Endothelial cell of umbilical vein (primary cell): ENCODE results near the gene DAB2. TPM values are rescaled to one million over a fixed set of nuclear protein-coding genes. Genes with fewer than 3 reads are reported as not detected.

Source experiments
- BruUV-seq: library from RNA; stranded (reverse); fragments of 400-500 nt; replicated peaks from 2 replicates; lab custom pipeline; 2021; lab: Mats Ljungman, UMichigan
- CTCF ChIA-PET: fragments of 300-600, 350-600 bp; sonication (Branson Sonifier 250); formaldehyde crosslinking; loops from one replicate; lab custom pipeline; 2021; ENCODE audit warnings: antibody characterized with exemption, inconsistent platforms; lab: Charles Lee
- POLR2A ChIA-PET: fragments of 300-600, 350-600 bp; sonication (Branson Sonifier 250); formaldehyde crosslinking; loops from one replicate; lab custom pipeline; 2021; ENCODE audit warnings: antibody characterized with exemption, inconsistent platforms; lab: Charles Lee
- DNase-seq: peaks from one replicate; pipeline ENCODE4 v3.0.0-alpha.2; 2011; ENCODE audit warnings: low read depth, low spot score
- FAIRE-seq: peaks from 2 replicates; lab custom pipeline; 2011; peaks lifted over from hg19 to GRCh38; lab: Jason Lieb, UNC
- H2AFZ ChIP-seq: 2 replicates; pipeline ENCODE4 v1.6.0; 2012; ENCODE audit warnings: low read depth, low read length, control low read depth, inconsistent platforms
- H3K27ac ChIP-seq: 2 replicates; pipeline ENCODE4 v1.5.1; 2011; ENCODE audit warnings: low read depth, mild to moderate bottlenecking, control low read depth, low read length, moderate library complexity; ENCODE audit not compliant: insufficient read depth
- H3K27me3 ChIP-seq, 2 experiments: 2 replicates each; pipeline versions ENCODE4 v1.6.0 to v1.6.1; 2011; ENCODE audit warnings: low read length in 2 of 2, mixed read lengths in 1 of 2; ENCODE audit not compliant: control insufficient read depth in 2 of 2, insufficient read depth in 2 of 2
- H3K36me3 ChIP-seq, 2 experiments: 2 replicates in 1 of 2; 3 replicates in 1 of 2; pipeline ENCODE4 v1.5.1; 2011; ENCODE audit warnings: low read length in 2 of 2, mild to moderate bottlenecking in 1 of 2, moderate library complexity in 1 of 2; ENCODE audit not compliant: control insufficient read depth in 2 of 2, insufficient read depth in 2 of 2; ENCODE audit errors: extremely low read depth in 1 of 2
- H3K4me1 ChIP-seq: 3 replicates; pipeline ENCODE4 v1.5.1; 2011; ENCODE audit warnings: mild to moderate bottlenecking, low read length; ENCODE audit not compliant: control insufficient read depth, insufficient read depth; ENCODE audit errors: extremely low read depth
- H3K4me2 ChIP-seq: 2 replicates; pipeline ENCODE4 v1.6.1; 2011; ENCODE audit warnings: low read length, control low read depth, mixed read lengths; ENCODE audit not compliant: insufficient read depth
- H3K4me3 ChIP-seq, 3 experiments: fragments of 200-600 bp in 1 of 3; sonication (generic), shearing (Covaris generic) in 1 of 3; replicated peaks in 1 of 3; 2 replicates each; pipeline ENCODE4 v1.5.1; 2011 to 2016; ENCODE audit warnings: control low read depth in 3 of 3, low read length in 3 of 3, mild to moderate bottlenecking in 2 of 3, inconsistent platforms in 1 of 3, low read depth in 1 of 3, moderate library complexity in 1 of 3; ENCODE audit not compliant: insufficient read depth in 1 of 3
- H3K79me2 ChIP-seq: 2 replicates; pipeline ENCODE4 v1.6.0; 2012; ENCODE audit warnings: low read length, inconsistent platforms; ENCODE audit not compliant: control insufficient read depth, insufficient read depth
- H3K9ac ChIP-seq: replicated peaks from 2 replicates; pipeline ENCODE3; 2011; ENCODE audit warnings: low read length, control low read depth; ENCODE audit not compliant: insufficient read depth; ENCODE audit errors: extremely low read depth
- H3K9me1 ChIP-seq: replicated peaks from 3 replicates; pipeline ENCODE4 v1.6.0; 2011; ENCODE audit warnings: mild to moderate bottlenecking, low read length; ENCODE audit not compliant: control insufficient read depth, insufficient read depth; ENCODE audit errors: extremely low read depth
- H3K9me3 ChIP-seq: replicated peaks from 2 replicates; pipeline ENCODE4 v1.5.1; 2012; ENCODE audit warnings: low read length, inconsistent platforms; ENCODE audit not compliant: control insufficient read depth, insufficient read depth
- H4K20me1 ChIP-seq: replicated peaks from 2 replicates; pipeline ENCODE3; 2011; ENCODE audit warnings: mild to moderate bottlenecking, low read length; ENCODE audit not compliant: control insufficient read depth, insufficient read depth; ENCODE audit errors: extremely low read depth
- EZH2 ChIP-seq: IDR thresholded peaks from 2 replicates; pipeline ENCODE4 v1.6.1; 2012; ENCODE audit warnings: borderline replicate concordance, low read depth, mild to moderate bottlenecking, moderate library complexity, low read length, inconsistent platforms; ENCODE audit not compliant: severe bottlenecking
- FOS ChIP-seq: IDR thresholded peaks from 2 replicates; pipeline ENCODE4 v1.6.1; 2011; ENCODE audit warnings: mild to moderate bottlenecking, low read length, moderate library complexity, borderline replicate concordance; ENCODE audit not compliant: insufficient read depth
- GATA2 ChIP-seq: IDR thresholded peaks from 2 replicates; pipeline ENCODE4 v1.7.0; 2011; ENCODE audit warnings: low read depth, mild to moderate bottlenecking, moderate library complexity, mixed read lengths, low read length; ENCODE audit not compliant: insufficient read length, insufficient read depth
- JUN ChIP-seq: IDR thresholded peaks from 2 replicates; pipeline ENCODE4 v1.6.1; 2011; ENCODE audit warnings: borderline replicate concordance, low read depth; ENCODE audit not compliant: insufficient read length, insufficient read depth
- MAX ChIP-seq: IDR thresholded peaks from 2 replicates; pipeline ENCODE4 v1.6.1; 2011; ENCODE audit not compliant: insufficient read depth, insufficient read length
- MYC ChIP-seq: IDR thresholded peaks from one replicate; pipeline ENCODE4 v1.6.1; 2011; ENCODE audit warnings: mild to moderate bottlenecking, low read depth, low read length
- POLR2A ChIP-seq: IDR thresholded peaks from 2 replicates; pipeline ENCODE4 v1.6.1; 2012; ENCODE audit warnings: low read depth, mild to moderate bottlenecking, control low read depth, low read length
- POLR2AphosphoS5 ChIP-seq: IDR thresholded peaks from 2 replicates; pipeline ENCODE4 v1.6.1; 2012; ENCODE audit warnings: low read depth, mild to moderate bottlenecking, control low read depth, low read length, moderate library complexity; ENCODE audit not compliant: insufficient read depth
- dilution Hi-C: fragments of 300-500 bp; cut with MboI; formaldehyde crosslinking; loops from one replicate; pipeline ENCODE4 v1.15.0; 2019; ENCODE audit warnings: low sequenced_read_pairs; ENCODE audit not compliant: extremely low pct_ligation_motif_present
- intact Hi-C: fragments of 100-400 bp; cut with micrococcal nuclease; formaldehyde crosslinking; loops from one replicate; pipeline ENCODE4 v1.10.0; 2022
- polyA plus RNA-seq, 4 experiments: library from polyadenylated mRNA; depleted of rRNA in 3 of 4; stranded (reverse) in 3 of 4; unstranded in 1 of 4; fragments of >200 nt; gene quantifications; 2 replicates each; pipeline versions ENCODE4 v1.2.1 to v1.2.3, GENCODE V29; 2011 to 2012; ENCODE audit warnings: missing spikeins in 1 of 4
- total RNA-seq: library from RNA; stranded (reverse); gene quantifications from 2 replicates; pipeline ENCODE4 v1.2.3, GENCODE V29; 2021
- TF ChIP-seq, protein P1 (sequence below), 2 donors: IDR thresholded peaks; 1 replicate in 1 of 2; 2 replicates in 1 of 2; pipeline ENCODE4 v1.5.1; 2011; ENCODE audit warnings: low read length in 2 of 2, mild to moderate bottlenecking in 2 of 2, moderate library complexity in 2 of 2, control low read depth in 1 of 2, inconsistent platforms in 1 of 2, low read depth in 1 of 2; ENCODE audit not compliant: insufficient read depth in 1 of 2; ENCODE audit errors: extremely low read depth in 1 of 2

DAB2 gene
- total and polyA plus RNA-seq, 2 donors (not counting 3 experiments of a cell fraction or from before 2014, with no cell fraction given), result 168 to 283 TPM

DNA sequence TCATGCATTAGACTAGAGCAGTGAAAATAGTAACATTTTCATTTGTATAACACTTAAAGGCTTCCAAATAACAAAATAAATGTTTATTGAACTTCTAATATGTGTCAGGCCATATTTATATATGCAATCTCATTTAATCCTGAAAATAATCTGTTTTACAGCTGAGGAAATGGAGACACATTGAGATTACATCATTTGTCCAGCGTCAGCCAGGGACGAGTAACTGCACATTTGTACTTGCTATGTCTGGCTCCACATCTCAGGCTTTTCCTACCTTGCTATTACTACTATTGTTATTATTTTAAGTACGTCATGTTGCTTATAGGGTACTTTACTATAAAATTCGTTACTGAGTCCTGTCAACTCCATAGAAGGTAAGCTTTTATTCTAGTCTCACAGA, 56.7 kb downstream of the DAB2 start:
- Histone ChIP-seq H3K79me2 (no peaks in the 10 kb centered on the region), H3K9me1 (no peaks in the 10 kb centered on the region), H3K4me2 (no peak overlapping the region), H3K9ac (no peak overlapping the region), H3K4me1 (peaks cover 6% of the 10 kb centered on the region), H3K27ac (no peak overlapping the region), H3K27me3 (no peaks in the 10 kb centered on the region), H3K9me3 (no peaks in the 10 kb centered on the region), H4K20me1 (no peaks in the 10 kb centered on the region), H2AFZ (no peak overlapping the region), H3K36me3 (peaks cover 19 to 20% of the 10 kb centered on the region in 2 experiments), H3K4me3 (no peak overlapping the region)
- intact Hi-C loops (loop anchor here (10.0 kb wide), 1 partner anchor 373 kb away; no protein-coding TSS in a partner anchor), dilution Hi-C loops (no loop called here)
- DNase-seq, result no peak
- ChIA-PET POLR2A (no interaction called here), CTCF (interaction anchor here (1.2 to 3.2 kb wide), 4 partner anchors 8 to 177 kb away, joined by 3 to 25 read pairs (median 4); no protein-coding TSS in a partner anchor)
- TF ChIP-seq MAX, result no peak
- no TSS peak for BruUV-seq
- FAIRE-seq, result no peak

DNA sequence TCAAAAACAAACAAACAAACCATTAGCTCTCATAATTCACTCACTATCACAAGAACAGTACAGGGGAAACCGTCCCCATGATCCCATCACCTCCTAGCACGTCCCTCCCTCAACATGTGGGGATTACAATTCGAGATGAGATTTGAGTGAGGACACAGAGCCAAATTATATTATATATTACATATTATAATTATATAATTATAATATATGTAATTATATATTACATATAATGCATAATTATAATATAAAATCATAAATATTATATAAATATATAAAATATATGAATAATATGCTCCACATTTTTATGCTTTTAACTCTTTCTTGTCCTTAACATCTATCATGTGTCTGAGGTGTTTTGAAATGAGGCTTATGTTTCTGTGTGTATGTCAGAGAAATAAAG, 57.1 kb downstream of the DAB2 start:
- Histone ChIP-seq H3K9me3 (no peaks in the 10 kb centered on the region), H3K79me2 (no peaks in the 10 kb centered on the region), H3K27me3 (no peaks in the 10 kb centered on the region), H3K4me1 (peaks cover 10% of the 10 kb centered on the region), H3K4me3 (no peak overlapping the region), H2AFZ (no peak overlapping the region), H3K9ac (no peak overlapping the region), H4K20me1 (no peaks in the 10 kb centered on the region), H3K9me1 (no peaks in the 10 kb centered on the region), H3K4me2 (no peak overlapping the region), H3K27ac (no peak overlapping the region), H3K36me3 (peaks cover 17 to 18% of the 10 kb centered on the region in 2 experiments)
- TF ChIP-seq FOS, result no peak
- no peak for TF ChIP-seq JUN
- TF ChIP-seq POLR2A, result no peak
- TF ChIP-seq MYC, result no peak
- TF ChIP-seq, protein P1, sequence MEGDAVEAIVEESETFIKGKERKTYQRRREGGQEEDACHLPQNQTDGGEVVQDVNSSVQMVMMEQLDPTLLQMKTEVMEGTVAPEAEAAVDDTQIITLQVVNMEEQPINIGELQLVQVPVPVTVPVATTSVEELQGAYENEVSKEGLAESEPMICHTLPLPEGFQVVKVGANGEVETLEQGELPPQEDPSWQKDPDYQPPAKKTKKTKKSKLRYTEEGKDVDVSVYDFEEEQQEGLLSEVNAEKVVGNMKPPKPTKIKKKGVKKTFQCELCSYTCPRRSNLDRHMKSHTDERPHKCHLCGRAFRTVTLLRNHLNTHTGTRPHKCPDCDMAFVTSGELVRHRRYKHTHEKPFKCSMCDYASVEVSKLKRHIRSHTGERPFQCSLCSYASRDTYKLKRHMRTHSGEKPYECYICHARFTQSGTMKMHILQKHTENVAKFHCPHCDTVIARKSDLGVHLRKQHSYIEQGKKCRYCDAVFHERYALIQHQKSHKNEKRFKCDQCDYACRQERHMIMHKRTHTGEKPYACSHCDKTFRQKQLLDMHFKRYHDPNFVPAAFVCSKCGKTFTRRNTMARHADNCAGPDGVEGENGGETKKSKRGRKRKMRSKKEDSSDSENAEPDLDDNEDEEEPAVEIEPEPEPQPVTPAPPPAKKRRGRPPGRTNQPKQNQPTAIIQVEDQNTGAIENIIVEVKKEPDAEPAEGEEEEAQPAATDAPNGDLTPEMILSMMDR (IDR thresholded peaks at IDR 0.05; ENCODE audit: extremely low read depth in 1 of 2, insufficient read depth in 1 of 2, low read depth in 1 of 2, low read length in 2 of 2), result no peak
- no peak for TF ChIP-seq MAX
- no peak for TF ChIP-seq EZH2
- no peak for TF ChIP-seq POLR2AphosphoS5
- TF ChIP-seq GATA2, result no peak
- ChIA-PET POLR2A (no interaction called here), CTCF (interaction anchor here (1.4 to 3.2 kb wide), 3 partner anchors 8 to 178 kb away, joined by 3 to 25 read pairs (median 4); no protein-coding TSS in a partner anchor)
- dilution Hi-C loops (no loop called here), intact Hi-C loops (loop anchor here (10.0 kb wide), 1 partner anchor 373 kb away; no protein-coding TSS in a partner anchor)
- FAIRE-seq (no peak), DNase-seq (no peak)
- BruUV-seq, result no TSS peak
